ENCODE results near the gene PKMYT1. TPM values are rescaled to one million over a fixed set of nuclear protein-coding genes. Genes with fewer than 3 reads are reported as not detected.
A peak's percentile ranks its signal among the peaks of the same experiment; 100 is the strongest.

The PKMYT1 gene
- total RNA-seq, 1 donor from 2014 or later: 4.3 TPM

DNA sequence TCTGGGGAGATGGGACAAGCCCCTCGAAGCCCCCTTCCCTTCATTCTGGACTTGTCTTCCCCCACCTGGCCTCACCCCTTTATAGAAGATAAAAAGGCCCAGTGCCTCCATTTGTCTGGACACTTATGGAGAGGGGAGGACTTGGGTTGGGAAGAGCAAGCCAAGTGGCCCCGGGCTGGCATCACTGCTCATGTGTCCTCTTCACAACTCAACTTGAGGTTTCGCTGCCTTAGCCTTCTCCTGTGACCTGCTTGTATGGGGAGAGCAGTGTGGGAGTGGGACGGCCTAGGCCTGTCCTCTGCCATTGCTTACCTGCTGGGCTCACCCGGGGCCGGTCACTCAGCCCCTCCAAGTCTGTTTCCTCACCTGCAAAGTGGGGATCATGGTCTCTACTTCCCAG lies 9.7 kb downstream of the PKMYT1 start:
- ATAC-seq (ENCODE audit: low read depth): no peak
- ChIA-PET CTCF (interaction anchor here (0.6 to 0.9 kb wide), 2 partner anchors 12 to 197 kb away, joined by 3 read pairs; no protein-coding TSS in a partner anchor), POLR2A (interaction anchor here (0.5 to 1.6 kb wide), 2 partner anchors 11 to 210 kb away, joined by 4 read pairs; no protein-coding TSS in a partner anchor)
- H3K36me3 Mint-ChIP-seq (ENCODE audit: low read depth): no peaks in the 10 kb centered on the region
- no peaks in the 10 kb centered on the region for H3K9me3 Mint-ChIP-seq
- no peak overlapping the region for H3K27ac Mint-ChIP-seq
- H3K27me3 Mint-ChIP-seq: peaks cover 12% of the 10 kb centered on the region
- TF ChIP-seq, protein P1, sequence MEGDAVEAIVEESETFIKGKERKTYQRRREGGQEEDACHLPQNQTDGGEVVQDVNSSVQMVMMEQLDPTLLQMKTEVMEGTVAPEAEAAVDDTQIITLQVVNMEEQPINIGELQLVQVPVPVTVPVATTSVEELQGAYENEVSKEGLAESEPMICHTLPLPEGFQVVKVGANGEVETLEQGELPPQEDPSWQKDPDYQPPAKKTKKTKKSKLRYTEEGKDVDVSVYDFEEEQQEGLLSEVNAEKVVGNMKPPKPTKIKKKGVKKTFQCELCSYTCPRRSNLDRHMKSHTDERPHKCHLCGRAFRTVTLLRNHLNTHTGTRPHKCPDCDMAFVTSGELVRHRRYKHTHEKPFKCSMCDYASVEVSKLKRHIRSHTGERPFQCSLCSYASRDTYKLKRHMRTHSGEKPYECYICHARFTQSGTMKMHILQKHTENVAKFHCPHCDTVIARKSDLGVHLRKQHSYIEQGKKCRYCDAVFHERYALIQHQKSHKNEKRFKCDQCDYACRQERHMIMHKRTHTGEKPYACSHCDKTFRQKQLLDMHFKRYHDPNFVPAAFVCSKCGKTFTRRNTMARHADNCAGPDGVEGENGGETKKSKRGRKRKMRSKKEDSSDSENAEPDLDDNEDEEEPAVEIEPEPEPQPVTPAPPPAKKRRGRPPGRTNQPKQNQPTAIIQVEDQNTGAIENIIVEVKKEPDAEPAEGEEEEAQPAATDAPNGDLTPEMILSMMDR (IDR thresholded peaks at IDR 0.05): no peak
- intact Hi-C loops (cut with micrococcal nuclease): no loop called here
- peaks cover 16% of the 10 kb centered on the region for H3K4me1 Mint-ChIP-seq
- no peak for DNase-seq
- peak overlapping the region; percentile 55 for H3K4me3 Mint-ChIP-seq

DNA sequence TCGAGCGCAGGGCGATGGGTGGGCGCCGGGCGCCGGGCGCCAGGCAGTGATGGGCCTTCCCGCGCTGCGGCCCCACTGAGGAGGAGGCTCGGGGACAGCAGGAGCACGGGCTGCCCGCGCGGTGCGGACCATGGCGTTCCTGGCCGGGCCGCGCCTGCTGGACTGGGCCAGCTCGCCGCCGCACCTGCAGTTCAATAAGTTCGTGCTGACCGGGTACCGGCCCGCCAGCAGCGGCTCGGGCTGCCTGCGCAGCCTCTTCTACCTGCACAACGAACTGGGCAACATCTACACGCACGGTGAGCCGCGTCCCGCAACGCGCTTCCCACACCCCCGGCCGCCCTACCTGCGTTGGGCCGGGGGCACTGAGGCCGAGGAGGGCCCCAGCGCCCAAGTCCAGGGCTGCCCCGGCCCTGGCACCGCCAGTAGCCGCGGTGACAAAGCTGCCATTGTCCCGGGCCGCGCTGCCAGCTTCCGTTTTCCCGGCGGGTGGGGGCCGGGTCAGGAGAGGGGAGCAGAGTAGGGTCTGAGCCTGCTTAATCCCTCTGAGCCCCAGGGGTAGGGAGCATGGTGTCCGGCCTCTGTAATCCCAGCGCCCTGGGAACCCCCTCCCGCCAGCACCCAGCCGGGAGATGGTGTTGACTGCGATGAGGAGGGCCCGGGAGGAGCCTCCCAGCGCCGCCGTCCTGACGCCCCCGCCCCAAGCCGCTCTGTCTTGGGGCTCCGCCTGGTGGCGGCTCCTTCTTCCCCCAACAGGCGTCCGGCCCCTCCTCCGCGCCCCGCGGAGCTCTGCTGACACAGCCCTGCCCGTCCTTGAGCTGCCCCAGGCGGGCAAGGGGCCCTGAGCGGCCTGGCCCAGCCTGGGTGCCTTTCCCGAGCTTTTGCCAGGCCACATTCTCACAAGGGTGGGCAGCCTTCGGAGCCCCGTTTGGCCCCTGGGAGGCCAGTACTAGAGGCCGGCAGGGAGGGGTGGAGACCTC lies 10.4 kb downstream of the PKMYT1 start:
- H3K9me3 Mint-ChIP-seq: no peaks in the 10 kb centered on the region
- intact Hi-C loops (cut with micrococcal nuclease): loop anchor here (1.0 to 2.0 kb wide), 3 partner anchors 10 to 54 kb away; partner anchors contain the start of genes PKMYT1, THOC6 and TNFRSF12A
- CTCF ChIA-PET: interaction anchor here (0.6 to 0.9 kb wide), 2 partner anchors 11 to 198 kb away, joined by 3 read pairs; no protein-coding TSS in a partner anchor
- POLR2A ChIA-PET: interaction anchor here (0.5 to 1.6 kb wide), 4 partner anchors 10 to 211 kb away, joined by 3 to 4 read pairs (median 4); partner anchors contain the start of gene PKMYT1
- H3K27ac Mint-ChIP-seq: no peak overlapping the region
- H3K4me3 Mint-ChIP-seq: peak overlapping the region; percentile 70
- peaks cover 22% of the 10 kb centered on the region for H3K4me1 Mint-ChIP-seq
- ATAC-seq (ENCODE audit: low read depth) (peak; percentile 43), DNase-seq (peak; percentile 53)
- peaks cover 12% of the 10 kb centered on the region for H3K27me3 Mint-ChIP-seq
- no peaks in the 10 kb centered on the region for H3K36me3 Mint-ChIP-seq (ENCODE audit: low read depth)
- TF ChIP-seq, protein P1 (IDR thresholded peaks at IDR 0.05): no peak

DNA sequence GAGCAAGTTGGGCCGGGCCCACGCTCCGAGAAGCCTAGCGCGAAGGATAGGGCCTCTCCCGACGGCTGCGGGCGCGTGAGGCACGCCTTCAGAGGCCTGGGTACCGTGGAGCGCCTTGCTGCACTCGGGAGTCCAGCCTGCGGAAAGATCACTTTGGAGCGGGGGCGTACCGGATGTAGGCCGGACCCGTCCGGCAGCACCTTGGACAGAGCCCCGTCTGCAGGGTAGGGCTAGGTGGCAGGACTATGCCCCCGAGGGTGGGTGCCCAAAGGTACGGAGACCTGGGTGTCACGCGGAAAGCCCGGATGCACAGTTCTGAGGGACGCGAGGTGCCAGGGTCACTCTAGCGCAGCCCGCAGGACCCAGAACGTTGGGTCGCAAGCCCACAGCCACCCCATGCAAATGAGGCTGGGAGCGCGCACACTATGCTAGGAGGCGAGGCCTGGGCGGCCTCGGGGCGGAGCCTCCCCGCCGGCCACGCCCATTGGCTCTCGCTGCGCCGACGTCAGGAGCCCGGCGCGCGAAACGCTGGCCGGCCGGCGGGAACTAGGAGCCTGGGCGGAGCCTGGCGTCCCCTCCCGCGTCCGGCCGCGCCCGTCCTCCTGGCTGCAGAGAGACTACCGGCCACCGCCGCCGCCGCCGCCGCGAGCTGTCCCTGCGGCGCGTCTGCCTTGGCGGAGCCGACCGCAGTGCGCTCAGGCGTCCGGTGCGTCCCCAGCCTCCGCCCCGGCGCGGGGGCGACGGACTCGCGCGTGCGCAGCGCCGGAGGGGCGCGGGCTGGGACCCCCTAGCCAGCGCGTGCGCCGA lies 11.3 kb downstream of the PKMYT1 start, which contains the start of gene PAQR4:
TSS of gene PAQR4 (plus strand) at position 611 of the 807 bp plus-strand sequence. CDS start 327 bp downstream, outside the sequence.
- POLR2A ChIA-PET: interaction anchor here (1.0 to 1.8 kb wide), 3 partner anchors 11 to 12 kb away, joined by 3 to 10 read pairs (median 4); partner anchors contain the start of gene PKMYT1
- H3K36me3 Mint-ChIP-seq (ENCODE audit: low read depth): no peaks in the 10 kb centered on the region

DNA sequence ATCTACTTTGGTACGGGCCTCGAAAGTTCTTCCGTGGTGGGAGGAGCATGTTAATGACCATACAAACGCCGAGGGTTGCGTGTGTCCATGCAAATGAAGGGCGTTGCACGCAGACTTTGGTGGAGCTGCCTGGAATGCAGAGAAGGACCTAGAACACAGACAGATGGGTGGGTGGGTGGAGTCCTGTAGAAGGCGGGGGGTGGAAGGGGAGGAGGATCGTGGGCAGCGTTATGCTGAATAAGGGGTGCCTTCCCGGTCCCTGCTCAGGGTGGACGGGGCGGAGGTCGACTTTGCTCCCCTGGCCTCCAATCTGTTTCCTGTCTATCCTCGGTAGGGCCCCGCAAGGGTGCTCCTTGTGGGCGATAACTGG lies 11.9 kb downstream of the PKMYT1 start:
- TF ChIP-seq, protein P1 (IDR thresholded peaks at IDR 0.05): no peak
- Mint-ChIP-seq H3K4me3 (peak overlapping the region; percentile 77), H3K27ac (peak overlapping the region; percentile 18), H3K27me3 (peaks cover 12% of the 10 kb centered on the region), H3K36me3 (ENCODE audit: low read depth) (no peaks in the 10 kb centered on the region), H3K9me3 (no peaks in the 10 kb centered on the region), H3K4me1 (peaks cover 28% of the 10 kb centered on the region)
- ATAC-seq (ENCODE audit: low read depth) (no peak), DNase-seq (no peak)
- CTCF ChIA-PET: interaction anchor here (1.2 kb wide), 1 partner anchor 63 kb away, joined by 3 read pairs; no protein-coding TSS in a partner anchor
- POLR2A ChIA-PET: interaction anchor here (1.8 kb wide), 1 partner anchor 12 kb away, joined by 10 read pairs; the partner anchor contains the start of gene PKMYT1
- intact Hi-C loops (cut with micrococcal nuclease): loop anchor here (2.0 kb wide), 1 partner anchor 52 kb away; the partner anchor contains the start of gene TNFRSF12A

More for the DNA sequence above, 11.3 kb downstream of the PKMYT1 start, which contains the start of gene PAQR4:
- Mint-ChIP-seq H3K27me3 (peaks cover 12% of the 10 kb centered on the region), H3K4me1 (peaks cover 24% of the 10 kb centered on the region), H3K4me3 (peak within 1 kb of the TSS; percentile 77), H3K9me3 (no peaks in the 10 kb centered on the region), H3K27ac (peak within 1 kb of the TSS; percentile 18)
- DNase-seq (peak; percentile 86), ATAC-seq (ENCODE audit: low read depth) (peak; percentile 80)
- intact Hi-C loops (cut with micrococcal nuclease): loop anchor here (1.0 to 2.0 kb wide), 3 partner anchors 11 to 55 kb away; partner anchors contain the start of genes PKMYT1, THOC6 and TNFRSF12A
- TF ChIP-seq, protein P1 (IDR thresholded peaks at IDR 0.05): no peak
- CTCF ChIA-PET: no interaction called here

Measured in activated B cell treated with CpG ODN at 0.5 μM for 24 hours (primary cell).